ENCODE measurements around the gene CCSER2. TPM values are rescaled to one million over a fixed set of nuclear protein-coding genes. Genes with fewer than 3 reads are reported as not detected.
"Not testable (repeated sequence)": the region's sequence is repeated elsewhere in the genome, so short reads cannot be mapped to it uniquely, and the experiment has no call there.

CCSER2 gene
- polyA plus RNA-seq, 4 donors = 9.8 to 22.8 (median 16.2) TPM

DNA sequence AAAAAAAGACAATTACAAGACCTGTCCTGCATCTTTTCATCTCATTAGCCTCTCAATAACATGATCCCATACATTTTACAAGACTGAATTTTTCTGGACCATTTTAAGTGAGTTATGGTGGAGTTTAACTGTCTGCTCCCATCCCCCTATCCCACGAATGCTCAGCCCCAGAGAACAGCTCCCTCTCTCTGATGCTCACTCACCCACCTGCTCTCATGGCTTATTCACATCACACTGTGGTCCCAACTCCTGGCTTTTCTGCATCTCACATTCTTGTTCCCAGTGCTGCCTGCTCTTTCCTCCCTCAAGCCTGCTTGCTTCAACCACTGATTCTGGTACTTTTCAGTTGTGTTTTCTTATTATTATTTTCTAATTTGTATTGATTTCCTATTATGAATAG, 20.4 kb upstream of the CCSER2 start:
- Histone ChIP-seq H3K9me3 (ENCODE audit: control insufficient read depth in 2 of 2, insufficient read depth in 1 of 2, low read depth in 1 of 2, low read length in 1 of 2) (no peaks in the 10 kb centered on the region), H3K27me3 (ENCODE audit: control insufficient read depth in 3 of 3, insufficient read depth in 3 of 3, low read length in 3 of 3) (no peaks in the 10 kb centered on the region), H3K4me1 (ENCODE audit: control insufficient read depth in 3 of 3, insufficient read depth in 2 of 3, low read depth in 1 of 3, low read length in 2 of 3) (peaks cover 0 to 7% (median 5%) of the 10 kb centered on the region in 3 donors), H3K4me3 (ENCODE audit: low read depth in 1 of 3, low read length in 3 of 3) (no peak overlapping the region), H3K27ac (ENCODE audit: low read depth in 1 of 3, low read length in 2 of 3) (no peak overlapping the region), H3K36me3 (ENCODE audit: control insufficient read depth in 3 of 3, insufficient read depth in 2 of 3, low read depth in 1 of 3, low read length in 3 of 3) (no peaks in the 10 kb centered on the region)
- no peak for DNase-seq
- WGBS, 3 donors = 41 to 58% (median 50%) methylated on average over 1 of the region's 1 CpG
- no peak for FAIRE-seq

- FAIRE-seq = no peak
- Histone ChIP-seq H3K36me3 (ENCODE audit: control insufficient read depth in 3 of 3, insufficient read depth in 2 of 3, low read depth in 1 of 3, low read length in 3 of 3) (no peaks in the 10 kb centered on the region), H3K9me3 (ENCODE audit: control insufficient read depth in 2 of 2, insufficient read depth in 1 of 2, low read depth in 1 of 2, low read length in 1 of 2) (no peaks in the 10 kb centered on the region), H3K4me3 (ENCODE audit: low read depth in 1 of 3, low read length in 3 of 3) (no peak overlapping the region), H3K27me3 (ENCODE audit: control insufficient read depth in 3 of 3, insufficient read depth in 3 of 3, low read length in 3 of 3) (no peaks in the 10 kb centered on the region), H3K4me1 (ENCODE audit: control insufficient read depth in 3 of 3, insufficient read depth in 2 of 3, low read depth in 1 of 3, low read length in 2 of 3) (peaks cover 0 to 7% (median 5%) of the 10 kb centered on the region in 3 donors), H3K27ac (ENCODE audit: low read depth in 1 of 3, low read length in 2 of 3) (no peak overlapping the region)
- peak in 1 of 2 donors; percentile 64 for DNase-seq
- 12 to 14% (median 13%) methylated on average over 6 of the region's 6 CpGs for WGBS, 3 donors
These were observed 19.7 kb upstream of the CCSER2 start for GRCh38 chr10:84308481-84309304.

GRCh38 chr10:84310470-84310869, 17.9 kb upstream of the CCSER2 start:
- no peaks in the 10 kb centered on the region for H3K36me3 ChIP-seq (ENCODE audit: control insufficient read depth in 3 of 3, insufficient read depth in 2 of 3, low read depth in 1 of 3, low read length in 3 of 3)
- no peak overlapping the region for H3K27ac ChIP-seq (ENCODE audit: low read depth in 1 of 3, low read length in 2 of 3)
- no peak overlapping the region for H3K4me3 ChIP-seq (ENCODE audit: low read depth in 1 of 3, low read length in 3 of 3)
- H3K9me3 ChIP-seq (ENCODE audit: control insufficient read depth in 2 of 2, insufficient read depth in 1 of 2, low read depth in 1 of 2, low read length in 1 of 2) = no peaks in the 10 kb centered on the region
- DNase-seq = no peak
- H3K27me3 ChIP-seq (ENCODE audit: control insufficient read depth in 3 of 3, insufficient read depth in 3 of 3, low read length in 3 of 3) = no peaks in the 10 kb centered on the region
- 93 to 95% (median 93%) methylated on average over 2 of the region's 2 CpGs for WGBS, 3 donors
- peaks cover 0 to 7% (median 5%) of the 10 kb centered on the region in 3 donors for H3K4me1 ChIP-seq (ENCODE audit: control insufficient read depth in 3 of 3, insufficient read depth in 2 of 3, low read depth in 1 of 3, low read length in 2 of 3)
- no peak for FAIRE-seq

DNA sequence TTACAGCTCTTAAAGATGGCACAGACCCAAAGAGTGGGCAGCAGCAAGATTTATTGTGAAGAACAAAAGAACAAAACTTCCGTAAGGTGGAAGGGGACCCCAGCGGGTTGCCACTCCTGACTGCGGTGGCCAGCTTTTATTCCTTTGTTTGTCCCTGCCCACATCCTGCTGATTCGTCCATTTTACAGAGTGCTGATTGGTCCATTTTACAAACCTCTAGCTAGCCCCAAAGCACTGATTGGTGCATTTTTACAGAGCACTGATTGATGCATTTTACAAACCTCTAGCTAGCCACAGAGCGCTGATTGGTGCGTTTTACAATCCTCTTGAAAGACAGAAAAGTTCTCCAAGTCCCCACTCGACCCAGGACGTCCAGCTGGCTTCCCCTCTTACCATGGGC, 16.8 kb upstream of the CCSER2 start:
- peaks cover 0 to 7% (median 5%) of the 10 kb centered on the region in 3 donors for H3K4me1 ChIP-seq (ENCODE audit: control insufficient read depth in 3 of 3, insufficient read depth in 2 of 3, low read depth in 1 of 3, low read length in 2 of 3)
- H3K9me3 ChIP-seq (ENCODE audit: control insufficient read depth in 2 of 2, insufficient read depth in 1 of 2, low read depth in 1 of 2, low read length in 1 of 2) = no peaks in the 10 kb centered on the region
- 89 to 92% (median 91%) methylated on average over 8 of the region's 8 CpGs for WGBS, 3 donors
- no peak overlapping the region for H3K4me3 ChIP-seq (ENCODE audit: low read depth in 1 of 3, low read length in 3 of 3)
- H3K36me3 ChIP-seq (ENCODE audit: control insufficient read depth in 3 of 3, insufficient read depth in 2 of 3, low read depth in 1 of 3, low read length in 3 of 3) = no peaks in the 10 kb centered on the region
- no peaks in the 10 kb centered on the region for H3K27me3 ChIP-seq (ENCODE audit: control insufficient read depth in 3 of 3, insufficient read depth in 3 of 3, low read length in 3 of 3)
- FAIRE-seq = no peak
- H3K27ac ChIP-seq (ENCODE audit: low read depth in 1 of 3, low read length in 2 of 3) = no peak overlapping the region
- DNase-seq = no peak

DNA sequence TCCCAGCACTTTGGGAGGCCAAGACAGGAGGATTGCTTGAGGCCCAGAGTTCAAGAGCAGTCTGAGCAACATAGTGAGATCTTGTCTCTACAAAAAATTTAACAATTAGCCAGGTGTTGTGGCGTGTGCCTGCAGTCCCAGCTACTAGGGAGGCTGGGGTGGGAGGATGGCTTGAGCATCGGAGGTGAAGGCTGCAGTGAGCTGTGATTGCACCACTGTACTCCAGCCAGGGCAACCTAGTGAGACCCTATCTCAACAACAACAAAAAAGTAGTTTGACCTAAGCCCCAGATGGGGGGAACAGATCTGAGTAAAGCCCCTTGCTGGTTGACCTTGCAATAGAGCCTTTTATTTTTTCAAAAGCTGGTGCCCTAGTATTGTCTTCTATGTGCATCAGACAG, 15.6 kb upstream of the CCSER2 start:
- H3K4me1 ChIP-seq (ENCODE audit: control insufficient read depth in 3 of 3, insufficient read depth in 2 of 3, low read depth in 1 of 3, low read length in 2 of 3) = peaks cover 0 to 7% (median 3%) of the 10 kb centered on the region in 3 donors
- no peaks in the 10 kb centered on the region for H3K36me3 ChIP-seq (ENCODE audit: control insufficient read depth in 3 of 3, insufficient read depth in 2 of 3, low read depth in 1 of 3, low read length in 3 of 3)
- DNase-seq (no peak), FAIRE-seq (no peak)
- no peak overlapping the region for H3K4me3 ChIP-seq (ENCODE audit: low read depth in 1 of 3, low read length in 3 of 3)
- H3K9me3 ChIP-seq (ENCODE audit: control insufficient read depth in 2 of 2, insufficient read depth in 1 of 2, low read depth in 1 of 2, low read length in 1 of 2) = no peaks in the 10 kb centered on the region
- WGBS, 3 donors = 94 to 97% (median 95%) methylated on average over 2 of the region's 2 CpGs
- H3K27ac ChIP-seq (ENCODE audit: low read depth in 1 of 3, low read length in 2 of 3) = no peak overlapping the region
- H3K27me3 ChIP-seq (ENCODE audit: control insufficient read depth in 3 of 3, insufficient read depth in 3 of 3, low read length in 3 of 3) = no peaks in the 10 kb centered on the region

GRCh38 chr10:84314275-84314674, 14.1 kb upstream of the CCSER2 start:
- 74 to 92% (median 84%) methylated on average over 4 to 5 of the region's 5 CpGs for WGBS, 3 donors

GRCh38 chr10:84317174-84317573, 11.2 kb upstream of the CCSER2 start:
- H3K4me3 ChIP-seq (ENCODE audit: low read depth in 1 of 3, low read length in 3 of 3) = no peak overlapping the region
- no peaks in the 10 kb centered on the region for H3K4me1 ChIP-seq (ENCODE audit: control insufficient read depth in 3 of 3, insufficient read depth in 2 of 3, low read depth in 1 of 3, low read length in 2 of 3)
- H3K27ac ChIP-seq (ENCODE audit: low read depth in 1 of 3, low read length in 2 of 3) = no peak overlapping the region
- no peaks in the 10 kb centered on the region for H3K36me3 ChIP-seq (ENCODE audit: control insufficient read depth in 3 of 3, insufficient read depth in 2 of 3, low read depth in 1 of 3, low read length in 3 of 3)
- no peaks in the 10 kb centered on the region for H3K9me3 ChIP-seq (ENCODE audit: control insufficient read depth in 2 of 2, insufficient read depth in 1 of 2, low read depth in 1 of 2, low read length in 1 of 2)
- 61 to 74% (median 63%) methylated on average over 2 of the region's 2 CpGs for WGBS, 3 donors
- no peaks in the 10 kb centered on the region for H3K27me3 ChIP-seq (ENCODE audit: control insufficient read depth in 3 of 3, insufficient read depth in 3 of 3, low read length in 3 of 3)
- DNase-seq (no peak), FAIRE-seq (no peak)

More at GRCh38 chr10:84314275-84314674, 14.1 kb upstream of the CCSER2 start:
- Histone ChIP-seq H3K4me3 (ENCODE audit: low read depth in 1 of 3, low read length in 3 of 3) (no peak overlapping the region), H3K27me3 (ENCODE audit: control insufficient read depth in 3 of 3, insufficient read depth in 3 of 3, low read length in 3 of 3) (no peaks in the 10 kb centered on the region), H3K4me1 (ENCODE audit: control insufficient read depth in 3 of 3, insufficient read depth in 2 of 3, low read depth in 1 of 3, low read length in 2 of 3) (peaks cover 0 to under 1% (median 0%) of the 10 kb centered on the region in 3 donors), H3K36me3 (ENCODE audit: control insufficient read depth in 3 of 3, insufficient read depth in 2 of 3, low read depth in 1 of 3, low read length in 3 of 3) (no peaks in the 10 kb centered on the region), H3K27ac (ENCODE audit: low read depth in 1 of 3, low read length in 2 of 3) (no peak overlapping the region), H3K9me3 (ENCODE audit: control insufficient read depth in 2 of 2, insufficient read depth in 1 of 2, low read depth in 1 of 2, low read length in 1 of 2) (no peaks in the 10 kb centered on the region)
- DNase-seq (no peak), FAIRE-seq (no peak)

DNA sequence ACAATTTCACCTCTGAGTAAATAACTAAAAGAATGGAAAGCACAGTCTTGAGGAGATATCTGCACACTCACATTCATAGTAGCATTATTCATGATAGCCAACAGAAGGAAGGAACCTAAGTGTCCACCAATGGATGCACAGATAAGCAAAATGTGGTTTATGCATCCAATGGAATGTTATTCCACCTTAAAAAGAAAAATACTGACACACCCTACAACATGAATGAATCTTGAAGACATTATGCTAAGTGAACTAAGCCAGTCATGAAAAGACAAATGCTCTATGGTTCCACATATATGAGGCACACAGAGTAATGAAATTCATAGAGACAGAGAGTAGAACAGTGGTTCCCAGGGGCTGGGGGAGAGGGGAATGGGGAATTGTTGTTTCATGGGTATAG, 6.5 kb upstream of the CCSER2 start:
- H3K27ac ChIP-seq (ENCODE audit: low read depth in 1 of 3, low read length in 2 of 3) = no peak overlapping the region
- no peaks in the 10 kb centered on the region for H3K36me3 ChIP-seq (ENCODE audit: control insufficient read depth in 3 of 3, insufficient read depth in 2 of 3, low read depth in 1 of 3, low read length in 3 of 3)
- no peak for DNase-seq
- no peaks in the 10 kb centered on the region for H3K27me3 ChIP-seq (ENCODE audit: control insufficient read depth in 3 of 3, insufficient read depth in 3 of 3, low read length in 3 of 3)
- H3K9me3 ChIP-seq (ENCODE audit: control insufficient read depth in 2 of 2, insufficient read depth in 1 of 2, low read depth in 1 of 2, low read length in 1 of 2) = no peaks in the 10 kb centered on the region
- FAIRE-seq = no peak
- no peak overlapping the region for H3K4me3 ChIP-seq (ENCODE audit: low read depth in 1 of 3, low read length in 3 of 3)
- no peaks in the 10 kb centered on the region for H3K4me1 ChIP-seq (ENCODE audit: control insufficient read depth in 3 of 3, insufficient read depth in 2 of 3, low read depth in 1 of 3, low read length in 2 of 3)

DNA sequence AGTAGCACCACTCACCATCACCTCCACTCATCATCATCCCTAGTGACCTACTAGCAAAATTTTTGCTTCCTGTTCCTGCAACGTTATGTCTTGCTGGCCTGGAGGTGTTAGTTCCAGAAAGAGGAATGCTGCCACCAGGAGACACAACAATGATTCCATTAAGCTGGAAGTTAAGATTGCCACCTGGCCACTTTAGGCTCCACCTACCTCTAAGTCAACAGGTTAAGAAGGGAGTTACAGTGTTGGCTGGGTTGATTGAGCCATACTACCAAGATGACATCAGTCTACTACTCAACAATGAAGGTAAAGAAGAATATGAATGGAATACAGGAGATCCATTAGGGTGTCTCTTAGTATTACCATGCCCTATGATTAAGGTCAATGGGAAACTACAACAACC, 4.8 kb upstream of the CCSER2 start:
- not testable (repeated sequence) for H3K9me3 ChIP-seq (ENCODE audit: control insufficient read depth in 2 of 2, insufficient read depth in 1 of 2, low read depth in 1 of 2, low read length in 1 of 2); H3K27ac ChIP-seq (ENCODE audit: low read depth in 1 of 3, low read length in 2 of 3); DNase-seq; H3K36me3 ChIP-seq (ENCODE audit: control insufficient read depth in 3 of 3, insufficient read depth in 2 of 3, low read depth in 1 of 3, low read length in 3 of 3); FAIRE-seq; H3K4me3 ChIP-seq (ENCODE audit: low read depth in 1 of 3, low read length in 3 of 3); H3K4me1 ChIP-seq (ENCODE audit: control insufficient read depth in 3 of 3, insufficient read depth in 2 of 3, low read depth in 1 of 3, low read length in 2 of 3); H3K27me3 ChIP-seq (ENCODE audit: control insufficient read depth in 3 of 3, insufficient read depth in 3 of 3, low read length in 3 of 3)
- WGBS, 3 donors = 0 to 39% (median 17%) methylated on average over 1 of the region's 1 CpG
